Uterus (tissue), 4 donors: ENCODE results near the gene DCLK2. TPM values are rescaled to one million over a fixed set of nuclear protein-coding genes. Genes with fewer than 3 reads are reported as not detected.

Experiments
- DNase-seq, 2 donors: peaks; one replicate each; pipeline ENCODE4 v3.0.0-alpha.2; 2019 to 2020
- H3K27ac ChIP-seq, 2 donors: fragments of 200-600 bp; sonication (generic); 1 replicate in 1 of 2; 2 replicates in 1 of 2; pipeline ENCODE4 v1.5.1; 2016 to 2018
- H3K27me3 ChIP-seq, 2 donors: fragments of 200-600 bp; sonication (generic); one replicate each; pipeline ENCODE4 v1.5.1; 2018 to 2019; ENCODE audit warnings: control low read depth in 1 of 2
- H3K36me3 ChIP-seq, 2 donors: fragments of 200-600 bp; sonication (generic); one replicate each; pipeline ENCODE4 v1.5.1; 2019; ENCODE audit warnings: control low read depth in 1 of 2
- H3K4me1 ChIP-seq, 2 donors: fragments of 200-600 bp; sonication (generic); one replicate each; pipeline ENCODE4 v1.5.1; 2018 to 2019; ENCODE audit warnings: control low read depth in 1 of 2
- H3K4me3 ChIP-seq, 2 donors: fragments of 200-600 bp; sonication (generic); 1 replicate in 1 of 2; 2 replicates in 1 of 2; pipeline ENCODE4 v1.5.1; 2018 to 2019; ENCODE audit warnings: mild to moderate bottlenecking in 1 of 2
- H3K9me3 ChIP-seq, 2 donors: fragments of 200-600 bp; sonication (generic); one replicate each; pipeline ENCODE4 v1.5.1; 2019; ENCODE audit warnings: control low read depth in 1 of 2
- CTCF ChIP-seq, 4 experiments: fragments of 200-600 bp in 2 of 4; fragments of 450-650 bp in 2 of 4; sonication (generic) in 2 of 4; IDR thresholded peaks; one replicate each; pipeline ENCODE4 v1.5.1; 2016 to 2019; ENCODE audit warnings: antibody characterized with exemption in 4 of 4, mild to moderate bottlenecking in 2 of 4, moderate library complexity in 1 of 4
- POLR2A ChIP-seq, 2 donors: fragments of 450-650 bp; IDR thresholded peaks; one replicate each; pipeline ENCODE4 v1.6.1; 2016; ENCODE audit warnings: antibody characterized with exemption in 2 of 2, mild to moderate bottlenecking in 1 of 2, moderate library complexity in 1 of 2
- intact Hi-C: fragments of 100-400 bp; cut with DNase I; formaldehyde crosslinking; loops from one replicate; pipeline ENCODE4 v1.15.1; 2023; ENCODE audit warnings: low total_unique reads
- total RNA-seq, 4 donors: library from RNA; depleted of rRNA in 3 of 4; stranded (reverse); fragments of >200 nt in 3 of 4; gene quantifications; one replicate each; pipeline versions ENCODE4 v1.1.0 to v1.2.4, GENCODE V29; 2014 to 2023
- donor health status: DM: yes; HTN: yes; CAD: no.

DCLK2 gene
- total RNA-seq, 4 donors from 2014 or later = 0.29 to 27.5 (median 10.1) TPM

GRCh38 chr4:150068300-150068960, 9.8 kb upstream of the DCLK2 start:
- TF ChIP-seq CTCF (IDR thresholded peaks at IDR 0.05) = no peak
- no peak for TF ChIP-seq POLR2A (IDR thresholded peaks at IDR 0.05)
- DNase-seq = no peak
- Histone ChIP-seq H3K27me3 (no peaks in the 10 kb centered on the region), H3K27ac (no peak overlapping the region), H3K4me1 (no peaks in the 10 kb centered on the region), H3K36me3 (no peaks in the 10 kb centered on the region), H3K9me3 (no peaks in the 10 kb centered on the region), H3K4me3 (no peak overlapping the region)
- intact Hi-C loops = no loop called here

- Histone ChIP-seq H3K4me3 (no peak overlapping the region), H3K9me3 (no peaks in the 10 kb centered on the region), H3K4me1 (no peaks in the 10 kb centered on the region), H3K36me3 (no peaks in the 10 kb centered on the region), H3K27ac (no peak overlapping the region), H3K27me3 (no peaks in the 10 kb centered on the region)
- intact Hi-C loops = no loop called here
- DNase-seq = no peak
- TF ChIP-seq CTCF (IDR thresholded peaks at IDR 0.05) = no peak
- no peak for TF ChIP-seq POLR2A (IDR thresholded peaks at IDR 0.05)
Observed at GRCh38 chr4:150069353-150069752, 8.9 kb upstream of the DCLK2 start.

GRCh38 chr4:150070464-150071170, 7.6 kb upstream of the DCLK2 start:
- intact Hi-C loops = no loop called here

GRCh38 chr4:150072471-150072870, 5.8 kb upstream of the DCLK2 start:
- no peaks in the 10 kb centered on the region for H3K9me3 ChIP-seq
- no peak for DNase-seq
- H3K27me3 ChIP-seq = no peaks in the 10 kb centered on the region
- intact Hi-C loops = no loop called here
- H3K4me1 ChIP-seq = no peaks in the 10 kb centered on the region
- H3K4me3 ChIP-seq = no peak overlapping the region
- no peak overlapping the region for H3K27ac ChIP-seq
- no peaks in the 10 kb centered on the region for H3K36me3 ChIP-seq
- TF ChIP-seq POLR2A (IDR thresholded peaks at IDR 0.05) = no peak
- no peak for TF ChIP-seq CTCF (IDR thresholded peaks at IDR 0.05)

More at GRCh38 chr4:150070464-150071170, 7.6 kb upstream of the DCLK2 start:
- no peaks in the 10 kb centered on the region for H3K4me1 ChIP-seq
- H3K9me3 ChIP-seq = no peaks in the 10 kb centered on the region
- no peak overlapping the region for H3K27ac ChIP-seq
- no peaks in the 10 kb centered on the region for H3K27me3 ChIP-seq
- no peak for DNase-seq
- no peak overlapping the region for H3K4me3 ChIP-seq
- TF ChIP-seq POLR2A (IDR thresholded peaks at IDR 0.05) (no peak), CTCF (IDR thresholded peaks at IDR 0.05) (no peak)
- no peaks in the 10 kb centered on the region for H3K36me3 ChIP-seq
